Astrocyte of the cerebellum (primary cell): ENCODE data around the gene ATP5ME.
"Not testable (repeated sequence)": the region's sequence is repeated elsewhere in the genome, so short reads cannot be mapped to it uniquely, and the experiment has no call there.

ENCODE experiments used
- DNase-seq: peaks from one replicate; pipeline ENCODE4 v3.0.0-alpha.2; 2011; ENCODE audit warnings: low read depth
- H3K4me3 ChIP-seq: 2 replicates; pipeline ENCODE4 v1.5.1; 2011; ENCODE audit warnings: mild to moderate bottlenecking, low read depth, low read length, moderate library complexity
- CTCF ChIP-seq: IDR thresholded peaks from 2 replicates; pipeline ENCODE4 v1.5.1; 2012; ENCODE audit warnings: low read length, low read depth, moderate library complexity, mild to moderate bottlenecking; ENCODE audit errors: missing control alignments
- in situ Hi-C: cut with HindIII; loops from 2 replicates; pipeline ENCODE4 v1.10.0; 2017; ENCODE audit warnings: low sequenced_read_pairs

ATP5ME gene

GRCh38 chr4:648579-649292, 25.3 kb downstream of the ATP5ME start:
- H3K4me3 ChIP-seq: no peak overlapping the region
- no peak for DNase-seq
- in situ Hi-C loops: no loop called here
- no peak for TF ChIP-seq CTCF

- no peak for TF ChIP-seq CTCF
- in situ Hi-C loops: no loop called here
Observed at GRCh38 chr4:647481-647880, 26.6 kb downstream of the ATP5ME start.

GRCh38 chr4:646460-646859, 27.6 kb downstream of the ATP5ME start:
- no peak for TF ChIP-seq CTCF
- in situ Hi-C loops: no loop called here
- no peak for DNase-seq
- H3K4me3 ChIP-seq: no peak overlapping the region

More at GRCh38 chr4:647481-647880, 26.6 kb downstream of the ATP5ME start:
- no peak overlapping the region for H3K4me3 ChIP-seq
- no peak for DNase-seq

GRCh38 chr4:642366-642765, 31.7 kb downstream of the ATP5ME start:
- DNase-seq, H3K4me3 ChIP-seq, in situ Hi-C loops: not testable (repeated sequence)

GRCh38 chr4:637536-638280, 36.4 kb downstream of the ATP5ME start:
- no peak for TF ChIP-seq CTCF
- DNase-seq: no peak
- no peak overlapping the region for H3K4me3 ChIP-seq

GRCh38 chr4:636628-637159, 37.4 kb downstream of the ATP5ME start:
- DNase-seq: no peak
- TF ChIP-seq CTCF: no peak
- in situ Hi-C loops: no loop called here
- H3K4me3 ChIP-seq: no peak overlapping the region

More at GRCh38 chr4:637536-638280, 36.4 kb downstream of the ATP5ME start:
- in situ Hi-C loops: no loop called here
